Measurements from ENCODE around the gene RBM24. TPM values are rescaled to one million over a fixed set of nuclear protein-coding genes. Genes with fewer than 3 reads are reported as not detected.

The RBM24 gene
- 2.4 and 4.7 TPM in 2 replicates for total RNA-seq (2014; rRNA removed; shearing (Covaris generic); ENCODE audit: low replicate concordance)

DNA sequence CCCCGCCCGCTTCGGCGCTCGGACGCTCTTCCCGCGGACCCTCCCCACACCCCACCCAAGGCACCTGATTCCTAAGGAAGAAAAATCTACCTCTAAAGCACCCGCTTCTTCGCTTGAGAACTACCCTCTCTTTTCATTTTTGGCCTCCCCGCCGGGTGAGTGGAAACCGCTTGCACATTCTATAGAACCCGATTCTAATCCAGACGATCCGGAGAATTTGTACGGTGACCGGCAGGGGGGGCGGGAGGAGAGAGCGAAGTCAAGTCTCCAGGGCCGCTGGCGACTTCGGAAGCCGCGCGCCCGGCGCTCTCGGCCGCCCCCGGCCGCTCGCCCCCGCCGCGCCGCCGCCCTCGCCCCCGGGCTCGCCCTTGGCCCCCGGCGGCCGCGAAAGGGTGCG lies at the start of gene RBM24:
TSS of gene RBM24 (plus strand) at position 262 of the 397 bp plus-strand sequence. CDS start 221 bp downstream, outside the sequence.
- DNase-seq (ENCODE audit: low read depth): peak; percentile 41
- in situ Hi-C loops (cut with HindIII; ENCODE audit: low pct_unique_long_range_greater_than_20kb, low sequenced_read_pairs): no loop called here

GRCh38 chr6:17233531-17233930 lies 47.6 kb upstream of the RBM24 start:
- peak; percentile 23 for DNase-seq (ENCODE audit: low read depth)
- in situ Hi-C loops (cut with HindIII; ENCODE audit: low pct_unique_long_range_greater_than_20kb, low sequenced_read_pairs): no loop called here

GRCh38 chr6:17237246-17237645 lies 43.9 kb upstream of the RBM24 start:
- no peak for DNase-seq (ENCODE audit: low read depth)
- in situ Hi-C loops (cut with HindIII; ENCODE audit: low pct_unique_long_range_greater_than_20kb, low sequenced_read_pairs): no loop called here

GRCh38 chr6:17239260-17239659 lies 41.9 kb upstream of the RBM24 start:
- no peak for DNase-seq (ENCODE audit: low read depth)
- in situ Hi-C loops (cut with HindIII; ENCODE audit: low pct_unique_long_range_greater_than_20kb, low sequenced_read_pairs): no loop called here

- in situ Hi-C loops (cut with HindIII; ENCODE audit: low pct_unique_long_range_greater_than_20kb, low sequenced_read_pairs): no loop called here
- no peak for DNase-seq (ENCODE audit: low read depth)
These were observed 40.2 kb upstream of the RBM24 start for GRCh38 chr6:17240803-17241500.

GRCh38 chr6:17242087-17242486 lies 39.1 kb upstream of the RBM24 start:
- no peak for DNase-seq (ENCODE audit: low read depth)

GRCh38 chr6:17250237-17250636 lies 30.9 kb upstream of the RBM24 start:
- in situ Hi-C loops (cut with HindIII; ENCODE audit: low pct_unique_long_range_greater_than_20kb, low sequenced_read_pairs): no loop called here
- DNase-seq (ENCODE audit: low read depth): no peak

More at GRCh38 chr6:17242087-17242486, 39.1 kb upstream of the RBM24 start:
- in situ Hi-C loops (cut with HindIII; ENCODE audit: low pct_unique_long_range_greater_than_20kb, low sequenced_read_pairs): no loop called here

DNA sequence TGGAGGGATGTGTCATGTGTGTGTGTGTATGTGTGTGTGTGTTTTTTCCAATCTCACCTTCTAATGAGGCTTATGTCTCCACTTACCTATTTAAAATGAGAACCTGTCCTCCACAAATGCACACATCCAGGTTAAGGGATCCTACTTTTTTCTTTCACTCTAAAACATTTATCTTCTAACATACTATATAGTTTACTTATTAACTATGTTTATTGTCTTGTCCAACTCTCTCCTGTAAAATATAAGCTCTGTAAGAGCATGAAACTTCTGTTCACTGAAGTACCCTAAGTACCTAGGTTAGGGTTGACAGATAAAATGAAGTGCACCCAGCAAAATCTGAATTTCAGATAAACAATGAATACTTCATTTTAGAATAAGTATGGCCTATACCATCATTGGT lies 29.2 kb upstream of the RBM24 start:
- in situ Hi-C loops (cut with HindIII; ENCODE audit: low pct_unique_long_range_greater_than_20kb, low sequenced_read_pairs): no loop called here
- no peak for DNase-seq (ENCODE audit: low read depth)

GRCh38 chr6:17258749-17259148 lies 22.4 kb upstream of the RBM24 start:
- no peak for DNase-seq (ENCODE audit: low read depth)
- in situ Hi-C loops (cut with HindIII; ENCODE audit: low pct_unique_long_range_greater_than_20kb, low sequenced_read_pairs): no loop called here

DNA sequence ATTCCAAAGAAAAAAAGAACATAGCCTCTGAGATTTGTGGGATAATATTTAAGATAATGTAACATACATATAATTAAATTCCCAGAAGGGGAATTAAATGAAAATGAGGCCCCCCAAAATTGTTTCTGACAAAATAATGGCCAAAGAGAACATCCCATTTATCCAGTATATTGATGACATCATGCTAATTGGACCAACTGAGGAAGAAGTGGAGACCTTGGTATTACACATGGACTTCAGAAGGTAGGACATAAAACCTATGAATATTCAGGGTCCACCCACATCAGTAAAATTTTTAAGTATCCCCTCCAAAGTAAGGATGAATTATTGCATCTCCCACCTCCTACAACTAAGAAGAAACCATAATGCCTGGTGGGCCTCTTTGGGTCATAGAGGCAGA lies 15.6 kb upstream of the RBM24 start:
- DNase-seq (ENCODE audit: low read depth): no peak
- in situ Hi-C loops (cut with HindIII; ENCODE audit: low pct_unique_long_range_greater_than_20kb, low sequenced_read_pairs): no loop called here

- no peak for DNase-seq (ENCODE audit: low read depth)
- in situ Hi-C loops (cut with HindIII; ENCODE audit: low pct_unique_long_range_greater_than_20kb, low sequenced_read_pairs): no loop called here
These were observed 13.6 kb upstream of the RBM24 start for GRCh38 chr6:17267566-17267965.

DNA sequence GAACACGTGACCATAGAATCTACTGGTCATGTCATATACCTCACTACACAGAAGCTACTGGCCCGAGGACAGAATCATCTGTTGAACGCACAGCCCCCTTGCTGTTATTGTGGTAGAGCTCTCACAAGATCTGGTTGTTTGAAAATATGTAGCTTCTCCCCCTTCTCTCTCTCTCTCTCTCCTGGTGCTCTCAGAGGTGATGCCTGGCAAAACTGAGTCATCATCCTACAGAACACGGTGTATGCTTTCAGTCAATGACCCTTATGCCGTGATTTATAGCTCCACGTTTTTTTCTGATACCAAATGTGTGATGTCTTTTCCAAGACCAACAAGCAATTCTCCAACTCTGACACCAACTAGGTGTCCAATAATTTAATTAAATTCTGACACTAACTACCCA lies 13.0 kb upstream of the RBM24 start:
- in situ Hi-C loops (cut with HindIII; ENCODE audit: low pct_unique_long_range_greater_than_20kb, low sequenced_read_pairs): no loop called here
- DNase-seq (ENCODE audit: low read depth): peak; percentile 30

DNA sequence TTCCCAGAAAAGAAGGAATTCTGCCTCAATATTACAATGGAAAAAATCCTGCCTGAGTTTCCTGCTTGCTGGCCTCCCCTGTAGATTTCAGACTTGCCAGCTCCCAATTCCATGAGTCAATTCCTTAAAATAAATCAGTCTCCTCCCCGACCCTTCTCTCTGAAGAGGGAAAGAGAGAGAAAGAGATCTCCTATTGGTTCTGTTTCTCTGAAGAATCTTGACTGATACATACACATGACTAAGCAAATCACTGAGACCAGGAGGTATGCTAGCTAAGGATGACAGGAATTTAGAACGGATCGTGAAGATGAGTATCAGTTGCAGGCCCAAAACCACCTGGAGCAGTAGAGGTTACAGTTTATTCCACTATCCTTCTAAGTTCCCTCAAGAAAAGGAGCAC lies 11.3 kb upstream of the RBM24 start:
- in situ Hi-C loops (cut with HindIII; ENCODE audit: low pct_unique_long_range_greater_than_20kb, low sequenced_read_pairs): no loop called here
- DNase-seq (ENCODE audit: low read depth): no peak

DNA sequence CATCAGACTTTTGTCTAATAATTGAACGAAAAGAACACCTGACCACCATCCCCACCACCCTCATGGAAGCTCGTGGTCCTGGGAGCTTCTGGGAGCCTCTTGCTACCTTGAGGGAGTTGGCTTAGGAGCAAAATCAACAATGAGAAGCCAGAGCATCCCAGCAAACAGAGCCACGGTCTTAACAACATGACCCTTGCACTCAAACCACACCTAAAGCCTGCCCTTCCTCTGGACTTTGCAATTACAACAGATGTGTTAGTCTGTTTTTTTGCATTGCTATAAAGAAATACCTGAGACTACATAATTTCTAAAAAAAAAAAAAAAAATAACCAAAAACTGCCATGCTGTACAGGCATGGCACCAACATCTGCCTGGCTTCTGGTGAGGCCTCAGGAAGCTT lies 9.5 kb upstream of the RBM24 start:
- no peak for DNase-seq (ENCODE audit: low read depth)
- in situ Hi-C loops (cut with HindIII; ENCODE audit: low pct_unique_long_range_greater_than_20kb, low sequenced_read_pairs): no loop called here

- in situ Hi-C loops (cut with HindIII; ENCODE audit: low pct_unique_long_range_greater_than_20kb, low sequenced_read_pairs): no loop called here
- DNase-seq (ENCODE audit: low read depth): no peak
These were observed 4.4 kb upstream of the RBM24 start for GRCh38 chr6:17276766-17277165.

DNA sequence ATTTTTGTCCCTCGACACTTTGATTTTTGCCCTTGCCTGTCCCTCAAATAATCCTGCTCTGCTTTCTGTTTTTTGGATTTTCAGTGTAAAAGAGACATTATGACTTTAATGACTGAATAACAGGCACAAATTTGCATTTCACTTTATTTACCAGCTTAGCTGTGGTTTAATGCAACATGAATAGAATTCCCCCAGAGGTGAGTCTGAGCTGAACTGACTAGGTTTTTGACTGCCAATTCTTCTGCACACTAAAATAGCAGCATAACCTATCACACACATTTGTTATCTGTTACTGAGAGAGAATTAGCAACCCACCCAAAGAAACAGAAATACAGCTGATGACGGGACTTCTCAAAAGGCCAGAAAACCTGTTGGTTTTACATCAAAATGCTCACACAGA lies 3.9 kb upstream of the RBM24 start:
- in situ Hi-C loops (cut with HindIII; ENCODE audit: low pct_unique_long_range_greater_than_20kb, low sequenced_read_pairs): no loop called here
- DNase-seq (ENCODE audit: low read depth): no peak

DNA sequence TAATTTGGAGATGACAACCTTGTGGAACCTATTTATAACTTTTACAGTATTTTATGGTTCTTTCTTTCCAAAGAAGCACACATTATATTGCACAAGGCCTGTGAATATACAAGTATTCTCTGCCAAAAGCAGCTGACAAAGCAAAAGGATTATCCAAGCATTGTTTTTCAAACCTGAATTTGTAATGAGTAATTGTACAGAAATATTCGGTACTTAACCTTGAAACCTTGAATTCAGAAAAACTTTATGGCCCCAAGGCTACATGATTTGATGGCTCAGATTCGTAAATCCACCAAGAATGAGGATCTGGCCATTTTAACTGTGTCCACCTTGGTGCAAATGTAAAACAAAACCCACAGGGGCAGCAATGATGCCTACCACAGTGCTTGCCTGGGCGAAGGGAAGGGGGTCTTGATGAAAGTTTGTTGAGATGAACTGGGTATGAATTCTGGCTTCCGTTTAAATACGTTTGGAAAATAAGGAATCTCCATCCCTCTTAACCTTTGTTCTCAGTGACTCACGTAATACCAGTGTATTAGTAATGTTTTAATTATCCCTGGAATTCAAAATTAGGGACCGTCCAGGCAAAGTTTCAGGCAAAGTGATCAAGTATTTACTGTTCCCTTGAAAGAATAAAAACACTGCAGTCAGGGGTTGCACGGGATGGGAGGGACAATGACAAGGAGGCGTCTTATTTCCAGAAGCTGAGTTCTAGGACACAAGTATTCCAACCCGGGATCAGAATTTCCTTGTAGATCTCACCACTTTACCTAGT lies 2.7 kb upstream of the RBM24 start:
- DNase-seq (ENCODE audit: low read depth): peak; percentile 82
- in situ Hi-C loops (cut with HindIII; ENCODE audit: low pct_unique_long_range_greater_than_20kb, low sequenced_read_pairs): no loop called here

- in situ Hi-C loops (cut with HindIII; ENCODE audit: low pct_unique_long_range_greater_than_20kb, low sequenced_read_pairs): no loop called here
- no peak for DNase-seq (ENCODE audit: low read depth)
These were observed 1.0 kb upstream of the RBM24 start for GRCh38 chr6:17280138-17280537.

- in situ Hi-C loops (cut with HindIII; ENCODE audit: low pct_unique_long_range_greater_than_20kb, low sequenced_read_pairs): no loop called here
These were observed 540 bp upstream of the RBM24 start for GRCh38 chr6:17280552-17281090.

More at GRCh38 chr6:17280552-17281090, 540 bp upstream of the RBM24 start:
- DNase-seq (ENCODE audit: low read depth): no peak
